Adrenal gland (tissue), 12 donors: Measurements from ENCODE around the gene SRGAP3. TPM values are rescaled to one million over a fixed set of nuclear protein-coding genes. Genes with fewer than 3 reads are reported as not detected.

Source experiments
- DNase-seq, 7 donors: peaks; one replicate each; pipeline ENCODE4 v3.0.0-alpha.2; 2019 to 2020
- H3K27ac ChIP-seq, 5 donors: fragments of 200-600 bp; sonication (generic) in 4 of 5; 1 replicate in 3 of 5; 2 replicates in 2 of 5; pipeline versions ENCODE4 v1.5.1 to v1.8.0; 2016 to 2020; ENCODE audit warnings: mild to moderate bottlenecking in 1 of 5
- H3K27me3 ChIP-seq: fragments of 200-600 bp; 2 replicates; pipeline ENCODE4 v1.8.0; 2021
- H3K36me3 ChIP-seq, 2 donors: fragments of 200-600 bp; replicated peaks in 1 of 2; 1 replicate in 1 of 2; 2 replicates in 1 of 2; pipeline versions ENCODE4 v1.5.1 to v1.8.0; 2018 to 2022
- H3K4me1 ChIP-seq, 2 donors: fragments of 200-600 bp; replicated peaks in 1 of 2; 1 replicate in 1 of 2; 2 replicates in 1 of 2; pipeline versions ENCODE4 v1.5.1 to v1.8.0; 2018 to 2021
- H3K4me3 ChIP-seq, 4 donors: fragments of 200-600 bp; sonication (generic) in 3 of 4; one replicate each; pipeline ENCODE4 v1.5.1; 2016 to 2018
- H3K9me3 ChIP-seq, 3 donors: fragments of 200-600 bp; sonication (generic) in 1 of 3; replicated peaks in 1 of 3; 1 replicate in 2 of 3; 2 replicates in 1 of 3; pipeline versions ENCODE4 v1.5.1 to v1.8.0; 2016 to 2021
- CTCF ChIP-seq, 6 experiments: fragments of 450-650 bp in 4 of 6; fragments of 200-600 bp in 2 of 6; sonication (generic) in 1 of 6; IDR thresholded peaks; 1 replicate in 5 of 6; 2 replicates in 1 of 6; pipeline versions ENCODE4 v1.5.1 to v1.8.0; 2016 to 2021; ENCODE audit warnings: antibody characterized with exemption in 6 of 6, mild to moderate bottlenecking in 2 of 6, moderate library complexity in 1 of 6
- POLR2A ChIP-seq, 2 donors: fragments of 450-650 bp; IDR thresholded peaks; one replicate each; pipeline ENCODE4 v1.6.1; 2017; ENCODE audit warnings: antibody characterized with exemption in 2 of 2, mild to moderate bottlenecking in 2 of 2, moderate library complexity in 1 of 2
- WGBS, 4 donors: extraction: QIAGEN DNeasy Blood & Tissue Kit in 2 of 4; methylation state at CpG; one replicate each; pipeline versions ENCODE4 v1.1.5 to v1.1.7; 2013 to 2017; 5-methylcytosine and 5-hydroxymethylcytosine counted together
- intact Hi-C, 2 donors: fragments of 100-400 bp; cut with DNase I; formaldehyde crosslinking; loops; one replicate each; pipeline versions ENCODE4 v1.14.1 to v1.15.0; 2022 to 2023
- polyA plus RNA-seq, 3 donors: library from polyadenylated mRNA; stranded (reverse); fragments of 200-250 nt in 2 of 3; fragments of 350-450 nt in 1 of 3; fragmentation: Illumina TruSeq in 1 of 3; extraction: RNeasy Lipid Tissue Mini Kit (QIAGEN cat#74804) in 1 of 3; gene quantifications; one replicate each; pipeline ENCODE4 v1.2.3, GENCODE V29; 2013 to 2014
- total RNA-seq, 9 donors: library from RNA; depleted of rRNA in 4 of 9; stranded (reverse); fragments of >200 nt in 4 of 9; fragments of 120-200 nt in 1 of 9; fragmentation: NEBNext Ultra II Directional in 1 of 9; extraction: Animal tissue kit (Norgen Biotek cat#: 25700) in 1 of 9; gene quantifications; one replicate each; pipeline versions ENCODE4 v1.1.0 to v1.2.4, GENCODE V29; 2013 to 2023
- donor health status: healthy with polysubstance abuse.
- donor health status: Bipolar disorder and iron deficiency.
- donor health status: DM: yes; HTN: yes; CAD: no.
- donor health status: DM: no; HTN: no; CAD: no.
- donor health status: DM: no; HTN: no; CAD: no.
- donor health status: DM: yes; HTN: yes; CAD: no.

Gene SRGAP3
- total and polyA plus RNA-seq, 12 donors, result 3.3 to 35.0 (median 17.8) TPM

- TF ChIP-seq POLR2A (IDR thresholded peaks at IDR 0.05) (no peak), CTCF (IDR thresholded peaks at IDR 0.05) (no peak)
Observed at GRCh38 chr3:9047452-9048346, 201.7 kb downstream of the SRGAP3 start.

DNA sequence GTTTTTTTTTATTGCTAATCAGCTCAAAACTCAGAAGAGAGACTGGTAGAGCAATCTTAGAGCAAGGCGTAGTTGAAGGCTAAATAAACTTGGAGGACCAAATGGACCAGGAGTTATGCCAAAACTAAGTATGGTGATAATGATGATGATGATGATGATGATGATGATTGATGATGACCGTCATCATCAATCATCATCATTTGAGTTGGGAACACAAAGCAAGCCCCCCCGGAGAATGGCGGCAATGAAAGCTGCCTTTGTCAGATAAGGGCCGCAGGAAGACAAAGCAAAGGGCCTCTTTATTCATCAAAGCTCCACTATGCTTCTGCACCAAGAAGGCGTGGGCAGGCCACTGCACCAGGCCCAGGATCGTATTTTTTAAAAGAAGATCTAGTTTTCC lies 204.1 kb downstream of the SRGAP3 start:
- no peak for DNase-seq
- no peak overlapping the region for H3K27ac ChIP-seq
- H3K4me1 ChIP-seq, result no peaks in the 10 kb centered on the region
- no peak overlapping the region for H3K4me3 ChIP-seq
- H3K27me3 ChIP-seq, result no peaks in the 10 kb centered on the region
- intact Hi-C loops, result no loop called here
- H3K9me3 ChIP-seq, result no peaks in the 10 kb centered on the region
- WGBS, 4 donors, result 89 to 97% (median 94%) methylated on average over 7 of the region's 7 CpGs
- no peaks in the 10 kb centered on the region for H3K36me3 ChIP-seq
- no peak for TF ChIP-seq CTCF (IDR thresholded peaks at IDR 0.05)
- TF ChIP-seq POLR2A (IDR thresholded peaks at IDR 0.05), result no peak

More at GRCh38 chr3:9047452-9048346, 201.7 kb downstream of the SRGAP3 start:
- no peak overlapping the region for H3K4me3 ChIP-seq
- intact Hi-C loops, result no loop called here
- DNase-seq, result no peak
- H3K9me3 ChIP-seq, result no peaks in the 10 kb centered on the region
- no peak overlapping the region for H3K27ac ChIP-seq
- no peaks in the 10 kb centered on the region for H3K27me3 ChIP-seq
- 88 to 92% (median 92%) methylated on average over 10 to 20 of the region's 20 CpGs for WGBS, 4 donors
- H3K36me3 ChIP-seq, result no peaks in the 10 kb centered on the region
- H3K4me1 ChIP-seq, result no peaks in the 10 kb centered on the region

DNA sequence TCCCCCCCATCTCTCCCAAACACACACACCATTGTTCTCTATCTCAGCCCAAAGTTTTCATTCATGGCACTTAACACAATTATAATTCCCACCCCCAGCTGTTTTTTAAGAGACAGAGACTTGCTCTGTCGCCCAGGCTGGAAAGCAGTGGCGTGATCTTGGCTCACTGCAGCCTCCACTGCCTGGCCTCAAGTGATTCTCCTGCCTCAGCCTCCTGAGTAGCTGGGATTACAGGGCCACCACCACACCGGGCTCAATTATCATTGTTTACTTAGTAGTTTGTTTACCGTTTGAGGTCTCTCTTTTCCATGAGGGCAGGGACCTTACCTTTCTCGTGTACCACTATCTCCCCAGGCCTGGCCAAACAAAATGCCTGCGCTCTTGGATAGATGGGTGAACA lies 206.4 kb downstream of the SRGAP3 start:
- no peaks in the 10 kb centered on the region for H3K4me1 ChIP-seq
- no peaks in the 10 kb centered on the region for H3K9me3 ChIP-seq
- no peaks in the 10 kb centered on the region for H3K36me3 ChIP-seq
- no peaks in the 10 kb centered on the region for H3K27me3 ChIP-seq
- no peak for DNase-seq
- H3K4me3 ChIP-seq, result no peak overlapping the region
- no peak for TF ChIP-seq CTCF (IDR thresholded peaks at IDR 0.05)
- no peak for TF ChIP-seq POLR2A (IDR thresholded peaks at IDR 0.05)
- WGBS, 4 donors, result 83 to 96% (median 90%) methylated on average over 6 of the region's 6 CpGs
- intact Hi-C loops, result no loop called here
- no peak overlapping the region for H3K27ac ChIP-seq

DNA sequence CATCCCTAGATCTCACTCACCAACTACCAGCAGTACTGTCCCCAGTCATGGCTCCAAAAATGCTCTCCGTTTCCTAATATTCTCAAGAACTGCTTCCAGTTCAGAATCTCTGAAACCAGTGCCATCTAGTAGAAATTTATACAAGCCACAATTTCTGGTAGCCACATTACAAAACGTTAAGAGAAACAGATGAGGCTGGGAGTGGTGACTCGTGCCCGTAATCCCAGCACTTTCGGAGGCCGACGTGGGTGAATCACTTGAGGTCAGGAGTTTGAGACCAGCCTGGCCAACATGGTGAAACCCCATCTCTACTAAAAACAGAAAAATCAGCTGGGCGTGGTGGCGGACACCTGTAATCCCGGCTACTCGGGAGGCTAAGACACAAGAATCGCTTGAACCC lies 207.8 kb downstream of the SRGAP3 start:
- intact Hi-C loops, result no loop called here
- no peak overlapping the region for H3K4me3 ChIP-seq
- no peaks in the 10 kb centered on the region for H3K27me3 ChIP-seq
- H3K4me1 ChIP-seq, result peaks cover 0 to 7% of the 10 kb centered on the region in 2 donors
- TF ChIP-seq POLR2A (IDR thresholded peaks at IDR 0.05), result no peak
- TF ChIP-seq CTCF (IDR thresholded peaks at IDR 0.05), result no peak
- no peaks in the 10 kb centered on the region for H3K9me3 ChIP-seq
- H3K27ac ChIP-seq, result no peak overlapping the region
- WGBS, 4 donors, result 88 to 97% (median 93%) methylated on average over 11 to 12 of the region's 12 CpGs
- DNase-seq, result no peak
- H3K36me3 ChIP-seq, result no peaks in the 10 kb centered on the region
